Neural cell (in vitro differentiated cells): ENCODE measurements around the gene CFAP210. TPM values are rescaled to one million over a fixed set of nuclear protein-coding genes. Genes with fewer than 3 reads are reported as not detected.

Experiments
- H2AFZ ChIP-seq: fragments of 200-600, 300-800 bp; sonication (generic), shearing (Covaris generic); 2 replicates; pipeline ENCODE4 v1.6.0; 2014; ENCODE audit warnings: low read depth, mild to moderate bottlenecking, antibody characterized with exemption, low read length, moderate library complexity
- H3F3A ChIP-seq: fragments of 200-600 bp; shearing (Covaris generic); 2 replicates; pipeline ENCODE4 v1.6.1; 2016; ENCODE audit warnings: mild to moderate bottlenecking, moderate library complexity, mixed read lengths, antibody characterized with exemption, low read length; ENCODE audit not compliant: insufficient read depth, poor library complexity, severe bottlenecking
- H3K27ac ChIP-seq: fragments of 200-600, 300-800 bp; sonication (generic), shearing (Covaris generic); 2 replicates; pipeline ENCODE4 v1.5.1; 2014; ENCODE audit warnings: mild to moderate bottlenecking, low read length, moderate library complexity
- H3K27me3 ChIP-seq: fragments of 300-800, 200-600 bp; sonication (generic), shearing (Covaris generic); 2 replicates; pipeline ENCODE4 v1.6.0; 2014; ENCODE audit warnings: mild to moderate bottlenecking, low read depth, low read length, moderate library complexity; ENCODE audit not compliant: insufficient read depth
- H3K36me3 ChIP-seq: fragments of 300-800, 200-600 bp; sonication (generic), shearing (Covaris generic); 2 replicates; pipeline ENCODE4 v1.5.1; 2014; ENCODE audit warnings: mild to moderate bottlenecking, antibody characterized with exemption, low read length, moderate library complexity; ENCODE audit not compliant: insufficient read depth
- H3K4me2 ChIP-seq: fragments of 300-800, 200-600 bp; sonication (generic), shearing (Covaris generic); 2 replicates; pipeline ENCODE4 v1.6.0; 2014; ENCODE audit warnings: mild to moderate bottlenecking, low read length
- H3K4me3 ChIP-seq: fragments of 300-800, 200-600 bp; sonication (generic), shearing (Covaris generic); 2 replicates; pipeline ENCODE4 v1.5.1; 2014; ENCODE audit warnings: mild to moderate bottlenecking, low read length, moderate library complexity
- H3K79me2 ChIP-seq: fragments of 200-600 bp; shearing (Covaris generic); replicated peaks from 2 replicates; pipeline ENCODE4 v1.6.0; 2014; ENCODE audit warnings: mild to moderate bottlenecking, low read length, moderate library complexity; ENCODE audit not compliant: insufficient read depth
- H3K9ac ChIP-seq: fragments of 300-800, 200-600 bp; sonication (generic), shearing (Covaris generic); 2 replicates; pipeline ENCODE4 v1.6.1; 2016; ENCODE audit warnings: mild to moderate bottlenecking, low read length, mixed read lengths
- H3K9me2 ChIP-seq: fragments of 200-600 bp; shearing (Covaris generic); 2 replicates; pipeline ENCODE4 v1.6.1; 2016; ENCODE audit warnings: mild to moderate bottlenecking, low read length, mixed read lengths; ENCODE audit not compliant: insufficient read depth
- H3K9me3 ChIP-seq: fragments of 200-600, 300-800 bp; sonication (generic), shearing (Covaris generic); 2 replicates; pipeline ENCODE4 v1.6.1; 2016; ENCODE audit warnings: mild to moderate bottlenecking, mixed run types, low read length, moderate library complexity, mixed read lengths
- H4K20me1 ChIP-seq: fragments of 200-600 bp; shearing (Covaris generic); 2 replicates; pipeline ENCODE4 v1.6.1; 2016; ENCODE audit warnings: mild to moderate bottlenecking, mixed run types; ENCODE audit not compliant: insufficient read depth
- CTCF ChIP-seq: fragments of 450-650 bp; IDR thresholded peaks from 2 replicates; pipeline ENCODE4 v1.5.1; 2014; ENCODE audit warnings: antibody characterized with exemption, mild to moderate bottlenecking, moderate library complexity; ENCODE audit not compliant: poor library complexity, severe bottlenecking
- EP300 ChIP-seq: fragments of 450-650 bp; conservative IDR thresholded peaks from 2 replicates; pipeline ENCODE4 v1.6.1; 2014; ENCODE audit warnings: antibody characterized with exemption, mild to moderate bottlenecking, moderate library complexity; ENCODE audit not compliant: poor library complexity, severe bottlenecking
- EZH2 ChIP-seq: fragments of 200-600, 300-800 bp; shearing (Covaris generic), sonication (generic); IDR thresholded peaks from 2 replicates; pipeline ENCODE4 v1.6.1; 2014; ENCODE audit warnings: antibody characterized with exemption, low read length, borderline replicate concordance, mild to moderate bottlenecking; ENCODE audit not compliant: insufficient read depth, poor library complexity, severe bottlenecking
- MXI1 ChIP-seq: fragments of 450-650 bp; conservative IDR thresholded peaks from 2 replicates; pipeline ENCODE4 v1.6.1; 2014; ENCODE audit warnings: antibody characterized with exemption, mild to moderate bottlenecking; ENCODE audit not compliant: poor library complexity, severe bottlenecking
- POLR2AphosphoS5 ChIP-seq: IDR thresholded peaks from 2 replicates; pipeline ENCODE4 v1.6.1; 2012
- RAD21 ChIP-seq: fragments of 450-650 bp; conservative IDR thresholded peaks from 2 replicates; pipeline ENCODE4 v1.6.1; 2014; ENCODE audit warnings: antibody characterized with exemption, mild to moderate bottlenecking, moderate library complexity
- REST ChIP-seq: IDR thresholded peaks from 2 replicates; pipeline ENCODE4 v1.6.1; 2012; ENCODE audit warnings: borderline replicate concordance
- SMC3 ChIP-seq: fragments of 450-650 bp; conservative IDR thresholded peaks from 2 replicates; pipeline ENCODE4 v1.6.1; 2014; ENCODE audit warnings: antibody characterized with exemption, mild to moderate bottlenecking, moderate library complexity; ENCODE audit not compliant: poor library complexity
- TAF1 ChIP-seq: IDR thresholded peaks from 2 replicates; pipeline ENCODE4 v1.6.1; 2012; ENCODE audit warnings: low read depth
- polyA plus RNA-seq: library from polyadenylated mRNA; depleted of rRNA; stranded (reverse); fragments of >200 nt; gene quantifications from 2 replicates; pipeline ENCODE4 v1.2.3, GENCODE V29; 2014

CFAP210 gene
- polyA plus RNA-seq, 1 donor from 2014 or later = 0.20 TPM

GRCh38 chr2:169717691-169718063 is 23.5 kb upstream of the CFAP210 start:
- Histone ChIP-seq H3K27me3 (no peaks in the 10 kb centered on the region), H3K27ac (no peak overlapping the region), H3F3A (no peaks in the 10 kb centered on the region), H3K9me2 (no peaks in the 10 kb centered on the region), H3K9ac (no peak overlapping the region), H3K79me2 (no peaks in the 10 kb centered on the region), H3K4me3 (no peak overlapping the region), H4K20me1 (no peaks in the 10 kb centered on the region), H3K4me2 (no peak overlapping the region), H3K36me3 (no peaks in the 10 kb centered on the region), H3K9me3 (no peaks in the 10 kb centered on the region), H2AFZ (no peak overlapping the region)
- TF ChIP-seq EP300 (no peak), SMC3 (no peak), EZH2 (no peak), REST (no peak), CTCF (no peak), RAD21 (no peak), TAF1 (no peak), POLR2AphosphoS5 (no peak), MXI1 (no peak)

GRCh38 chr2:169716938-169717690 is 22.9 kb upstream of the CFAP210 start:
- no peak overlapping the region for H3K27ac ChIP-seq

More at GRCh38 chr2:169716938-169717690, 22.9 kb upstream of the CFAP210 start:
- TF ChIP-seq MXI1 (no peak), EZH2 (no peak), SMC3 (no peak), EP300 (no peak), POLR2AphosphoS5 (no peak), RAD21 (no peak), CTCF (no peak), TAF1 (no peak), REST (no peak)
- no peaks in the 10 kb centered on the region for H3K27me3 ChIP-seq
- H3K79me2 ChIP-seq = no peaks in the 10 kb centered on the region
- H3K9me3 ChIP-seq = no peaks in the 10 kb centered on the region
- no peaks in the 10 kb centered on the region for H3K9me2 ChIP-seq
- H4K20me1 ChIP-seq = no peaks in the 10 kb centered on the region
- no peaks in the 10 kb centered on the region for H3K36me3 ChIP-seq
- H2AFZ ChIP-seq = no peak overlapping the region
- H3K4me2 ChIP-seq = no peak overlapping the region
- H3K4me3 ChIP-seq = no peak overlapping the region
- no peaks in the 10 kb centered on the region for H3F3A ChIP-seq
- no peak overlapping the region for H3K9ac ChIP-seq
